K562 (cell line): ENCODE results near the gene GADL1. TPM values are rescaled to one million over a fixed set of nuclear protein-coding genes. Genes with fewer than 3 reads are reported as not detected.

Experiments used
- BRCA1 ChIP-seq, 2 experiments: fragments of 450-650 bp in 1 of 2; sonication (generic) in 1 of 2; formaldehyde crosslinking in 1 of 2; IDR thresholded peaks; 2 replicates each; pipeline versions ENCODE4 v1.5.0 to v1.6.1; 2017 to 2020; ENCODE audit warnings: mild to moderate bottlenecking in 1 of 2, missing genetic modification reagents in 1 of 2
- FOXK2 ChIP-seq, 2 experiments: fragments of 450-650 bp; IDR thresholded peaks in 1 of 2; conservative IDR thresholded peaks in 1 of 2; 2 replicates each; pipeline ENCODE4 v1.6.1; 2016; ENCODE audit warnings: low read depth in 2 of 2, mild to moderate bottlenecking in 1 of 2
- GATAD2A ChIP-seq: fragments of 450-650 bp; IDR thresholded peaks from 2 replicates; pipeline ENCODE4 v1.6.1; 2017
- LARP7 ChIP-seq: fragments of 450-650 bp; IDR thresholded peaks from 2 replicates; pipeline ENCODE4 v1.6.1; 2016
- TRIM24 ChIP-seq, 2 experiments: fragments of 450-650 bp; IDR thresholded peaks; 2 replicates each; pipeline ENCODE4 v1.6.1; 2016
- ZC3H11A ChIP-seq: IDR thresholded peaks from 2 replicates; pipeline ENCODE4 v1.6.1; 2012; ENCODE audit warnings: low read depth, low read length, improper control_type of control experiment
- polyA plus RNA-seq, 8 experiments: library from polyadenylated mRNA; depleted of rRNA in 4 of 8; stranded (reverse) in 5 of 8; unstranded in 3 of 8; fragments of >200 nt; fragmentation: Nextera tagmentation in 2 of 8; fragmentation: Illumina TruSeq in 1 of 8; extraction: Ambion mirVana in 2 of 8; extraction: Trizol in 1 of 8; gene quantifications; 2 replicates each; pipeline versions ENCODE4 v1.2.1 to v1.2.3, GENCODE V29; 2011 to 2014; ENCODE audit warnings: inconsistent platforms in 1 of 8, missing spikeins in 1 of 8
- total RNA-seq, 7 experiments: library from RNA; depleted of rRNA in 6 of 7; stranded (reverse); fragments of >200 nt in 6 of 7; fragmentation: Illumina TruSeq in 2 of 7; extraction: Trizol in 2 of 7; gene quantifications; 2 replicates each; pipeline versions ENCODE4 v1.2.1 to v1.2.3, GENCODE V29; 2011 to 2021; ENCODE audit warnings: low replicate concordance in 1 of 7
- TF ChIP-seq, protein P1 (sequence below), 3 experiments: fragments of 200-800 bp in 1 of 3; fragments of 250-450 bp in 1 of 3; fragments of 450-650 bp in 1 of 3; sonication (Bioruptor Pico) in 1 of 3; sonication (Bioruptor generic) in 1 of 3; formaldehyde crosslinking in 1 of 3; IDR thresholded peaks; 2 replicates each; pipeline versions ENCODE4 v1.6.1 to v1.8.0; 2016 to 2022; ENCODE audit warnings: mild to moderate bottlenecking in 2 of 3, missing genetic modification characterization in 2 of 3, missing compliant biosample characterization in 1 of 3, moderate library complexity in 1 of 3
- TF ChIP-seq, protein P2 (sequence below): sonication (generic); formaldehyde crosslinking; IDR thresholded peaks from 2 replicates; pipeline ENCODE4 v1.8.1; 2023; ENCODE audit warnings: mild to moderate bottlenecking, missing genetic modification reagents
- TF ChIP-seq, protein P3 (sequence below): fragments of 200-400 bp; formaldehyde crosslinking; IDR thresholded peaks from 2 replicates; pipeline ENCODE4 v1.6.1; 2017; ENCODE audit warnings: mild to moderate bottlenecking, low read depth, low read length, moderate library complexity

GADL1 gene
- total and polyA plus RNA-seq, 9 of the 15 experiments (the other 6 are each of a cell fraction or from before 2014, with no cell fraction given): 0.07 TPM; not detected in 8

DNA sequence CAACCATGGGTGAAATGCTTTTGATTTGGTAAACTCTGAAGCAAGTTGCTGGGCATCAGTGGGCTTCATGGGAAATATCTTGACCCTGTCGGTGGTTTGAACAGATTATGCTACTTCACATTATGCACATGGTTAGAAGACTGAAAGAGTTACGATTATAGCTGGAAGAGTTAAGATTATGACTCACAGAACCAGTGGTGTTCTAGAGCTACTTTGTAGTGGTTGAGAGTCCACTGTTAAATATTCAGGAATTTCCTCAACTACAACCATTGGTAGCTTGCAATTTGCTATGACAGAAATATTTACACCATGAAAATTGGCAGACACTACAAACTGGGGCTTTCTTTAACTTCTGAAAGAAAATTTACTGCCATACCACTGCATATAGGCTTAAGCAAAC is 99.3 kb downstream of the GADL1 start (continued):
- TF ChIP-seq, protein P1, sequence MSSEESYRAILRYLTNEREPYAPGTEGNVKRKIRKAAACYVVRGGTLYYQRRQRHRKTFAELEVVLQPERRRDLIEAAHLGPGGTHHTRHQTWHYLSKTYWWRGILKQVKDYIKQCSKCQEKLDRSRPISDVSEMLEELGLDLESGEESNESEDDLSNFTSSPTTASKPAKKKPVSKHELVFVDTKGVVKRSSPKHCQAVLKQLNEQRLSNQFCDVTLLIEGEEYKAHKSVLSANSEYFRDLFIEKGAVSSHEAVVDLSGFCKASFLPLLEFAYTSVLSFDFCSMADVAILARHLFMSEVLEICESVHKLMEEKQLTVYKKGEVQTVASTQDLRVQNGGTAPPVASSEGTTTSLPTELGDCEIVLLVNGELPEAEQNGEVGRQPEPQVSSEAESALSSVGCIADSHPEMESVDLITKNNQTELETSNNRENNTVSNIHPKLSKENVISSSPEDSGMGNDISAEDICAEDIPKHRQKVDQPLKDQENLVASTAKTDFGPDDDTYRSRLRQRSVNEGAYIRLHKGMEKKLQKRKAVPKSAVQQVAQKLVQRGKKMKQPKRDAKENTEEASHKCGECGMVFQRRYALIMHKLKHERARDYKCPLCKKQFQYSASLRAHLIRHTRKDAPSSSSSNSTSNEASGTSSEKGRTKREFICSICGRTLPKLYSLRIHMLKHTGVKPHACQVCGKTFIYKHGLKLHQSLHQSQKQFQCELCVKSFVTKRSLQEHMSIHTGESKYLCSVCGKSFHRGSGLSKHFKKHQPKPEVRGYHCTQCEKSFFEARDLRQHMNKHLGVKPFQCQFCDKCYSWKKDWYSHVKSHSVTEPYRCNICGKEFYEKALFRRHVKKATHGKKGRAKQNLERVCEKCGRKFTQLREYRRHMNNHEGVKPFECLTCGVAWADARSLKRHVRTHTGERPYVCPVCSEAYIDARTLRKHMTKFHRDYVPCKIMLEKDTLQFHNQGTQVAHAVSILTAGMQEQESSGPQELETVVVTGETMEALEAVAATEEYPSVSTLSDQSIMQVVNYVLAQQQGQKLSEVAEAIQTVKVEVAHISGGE (CRISPR knock-in tag; IDR thresholded peaks at IDR 0.05): no peak
- TF ChIP-seq GATAD2A: no peak
- no peak for TF ChIP-seq LARP7
- no peak for TF ChIP-seq TRIM24 (IDR thresholded peaks at IDR 0.05)
- no peak for TF ChIP-seq BRCA1 (IDR thresholded peaks at IDR 0.05)
- no peak for TF ChIP-seq BRCA1 (CRISPR knock-in tag; IDR thresholded peaks at IDR 0.05)
- no peak for TF ChIP-seq FOXK2 (conservative IDR thresholded peaks at IDR 0.05 in 1 of 2, IDR thresholded peaks at IDR 0.05 in 1 of 2; ENCODE audit: low read depth in 2 of 2)
- TF ChIP-seq, protein P2, sequence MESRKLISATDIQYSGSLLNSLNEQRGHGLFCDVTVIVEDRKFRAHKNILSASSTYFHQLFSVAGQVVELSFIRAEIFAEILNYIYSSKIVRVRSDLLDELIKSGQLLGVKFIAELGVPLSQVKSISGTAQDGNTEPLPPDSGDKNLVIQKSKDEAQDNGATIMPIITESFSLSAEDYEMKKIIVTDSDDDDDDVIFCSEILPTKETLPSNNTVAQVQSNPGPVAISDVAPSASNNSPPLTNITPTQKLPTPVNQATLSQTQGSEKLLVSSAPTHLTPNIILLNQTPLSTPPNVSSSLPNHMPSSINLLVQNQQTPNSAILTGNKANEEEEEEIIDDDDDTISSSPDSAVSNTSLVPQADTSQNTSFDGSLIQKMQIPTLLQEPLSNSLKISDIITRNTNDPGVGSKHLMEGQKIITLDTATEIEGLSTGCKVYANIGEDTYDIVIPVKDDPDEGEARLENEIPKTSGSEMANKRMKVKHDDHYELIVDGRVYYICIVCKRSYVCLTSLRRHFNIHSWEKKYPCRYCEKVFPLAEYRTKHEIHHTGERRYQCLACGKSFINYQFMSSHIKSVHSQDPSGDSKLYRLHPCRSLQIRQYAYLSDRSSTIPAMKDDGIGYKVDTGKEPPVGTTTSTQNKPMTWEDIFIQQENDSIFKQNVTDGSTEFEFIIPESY (CRISPR knock-in tag): no peak
- TF ChIP-seq ZC3H11A: no peak
- TF ChIP-seq, protein P3, sequence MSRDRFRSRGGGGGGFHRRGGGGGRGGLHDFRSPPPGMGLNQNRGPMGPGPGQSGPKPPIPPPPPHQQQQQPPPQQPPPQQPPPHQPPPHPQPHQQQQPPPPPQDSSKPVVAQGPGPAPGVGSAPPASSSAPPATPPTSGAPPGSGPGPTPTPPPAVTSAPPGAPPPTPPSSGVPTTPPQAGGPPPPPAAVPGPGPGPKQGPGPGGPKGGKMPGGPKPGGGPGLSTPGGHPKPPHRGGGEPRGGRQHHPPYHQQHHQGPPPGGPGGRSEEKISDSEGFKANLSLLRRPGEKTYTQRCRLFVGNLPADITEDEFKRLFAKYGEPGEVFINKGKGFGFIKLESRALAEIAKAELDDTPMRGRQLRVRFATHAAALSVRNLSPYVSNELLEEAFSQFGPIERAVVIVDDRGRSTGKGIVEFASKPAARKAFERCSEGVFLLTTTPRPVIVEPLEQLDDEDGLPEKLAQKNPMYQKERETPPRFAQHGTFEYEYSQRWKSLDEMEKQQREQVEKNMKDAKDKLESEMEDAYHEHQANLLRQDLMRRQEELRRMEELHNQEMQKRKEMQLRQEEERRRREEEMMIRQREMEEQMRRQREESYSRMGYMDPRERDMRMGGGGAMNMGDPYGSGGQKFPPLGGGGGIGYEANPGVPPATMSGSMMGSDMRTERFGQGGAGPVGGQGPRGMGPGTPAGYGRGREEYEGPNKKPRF: no peak
